Measurements from ENCODE around the gene PNLIPRP1. TPM values are rescaled to one million over a fixed set of nuclear protein-coding genes. Genes with fewer than 3 reads are reported as not detected.

Gene PNLIPRP1
- total RNA-seq, 3 donors from 2014 or later (not counting 1 experiment from before 2014, with no cell fraction given): not detected

DNA sequence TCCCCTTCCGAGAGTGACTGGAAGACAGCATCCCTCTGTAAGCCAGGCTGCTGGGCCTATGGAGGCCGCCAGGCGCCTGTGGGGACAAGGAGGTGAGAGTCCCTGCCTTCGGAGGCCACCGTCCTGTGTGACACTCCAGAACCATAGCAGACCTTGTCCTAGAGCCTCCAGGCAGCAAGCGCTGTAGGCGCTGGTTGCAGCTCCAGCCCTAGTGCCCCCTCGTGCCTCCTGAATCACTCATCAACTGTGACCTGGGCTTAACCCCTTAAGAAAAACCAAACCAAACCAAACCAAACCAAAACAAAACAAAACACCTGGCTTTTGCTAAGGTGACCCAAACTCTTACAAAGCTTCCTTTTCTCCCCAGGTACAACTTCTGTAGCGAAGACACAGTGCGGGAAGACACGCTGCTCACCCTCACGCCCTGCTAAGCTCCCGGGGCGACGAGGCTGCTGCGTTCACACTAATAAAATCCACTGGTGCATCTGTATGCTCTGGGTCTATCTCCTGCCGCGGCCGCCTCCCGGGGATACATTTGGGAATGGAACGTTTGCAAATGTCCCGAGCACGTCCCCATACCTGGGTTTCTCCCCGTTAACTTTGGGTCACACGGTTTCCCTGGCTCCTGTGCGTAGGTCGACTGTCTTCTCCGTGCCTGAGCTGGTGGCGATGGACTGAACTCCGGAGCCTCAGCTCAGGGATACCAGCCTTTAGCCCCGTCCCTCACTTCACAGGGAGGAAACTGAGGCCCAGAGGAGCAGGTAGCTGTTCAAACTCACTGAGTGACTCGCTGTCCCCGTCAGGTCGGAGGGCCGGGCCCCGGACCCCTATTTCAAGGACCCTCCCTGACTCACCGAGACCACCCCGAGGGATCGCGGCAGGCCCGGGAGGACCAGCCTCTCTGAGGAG lies 18.2 kb downstream of the PNLIPRP1 start:
- no peak overlapping the region for H3K27ac ChIP-seq (ENCODE audit: low read length)
- Mint-ChIP-seq H3K4me1 (no peaks in the 10 kb centered on the region), H3K4me3 (no peak overlapping the region), H3K9me3 (peaks cover 0 to 2% of the 10 kb centered on the region in 2 donors), H3K27me3 (ENCODE audit: low read depth in 2 of 2) (peaks cover 15 to 17% of the 10 kb centered on the region in 2 donors), H3K27ac (no peak overlapping the region), H3K36me3 (no peaks in the 10 kb centered on the region)
- ATAC-seq (no peak), DNase-seq (no peak)
- TF ChIP-seq, protein P1, sequence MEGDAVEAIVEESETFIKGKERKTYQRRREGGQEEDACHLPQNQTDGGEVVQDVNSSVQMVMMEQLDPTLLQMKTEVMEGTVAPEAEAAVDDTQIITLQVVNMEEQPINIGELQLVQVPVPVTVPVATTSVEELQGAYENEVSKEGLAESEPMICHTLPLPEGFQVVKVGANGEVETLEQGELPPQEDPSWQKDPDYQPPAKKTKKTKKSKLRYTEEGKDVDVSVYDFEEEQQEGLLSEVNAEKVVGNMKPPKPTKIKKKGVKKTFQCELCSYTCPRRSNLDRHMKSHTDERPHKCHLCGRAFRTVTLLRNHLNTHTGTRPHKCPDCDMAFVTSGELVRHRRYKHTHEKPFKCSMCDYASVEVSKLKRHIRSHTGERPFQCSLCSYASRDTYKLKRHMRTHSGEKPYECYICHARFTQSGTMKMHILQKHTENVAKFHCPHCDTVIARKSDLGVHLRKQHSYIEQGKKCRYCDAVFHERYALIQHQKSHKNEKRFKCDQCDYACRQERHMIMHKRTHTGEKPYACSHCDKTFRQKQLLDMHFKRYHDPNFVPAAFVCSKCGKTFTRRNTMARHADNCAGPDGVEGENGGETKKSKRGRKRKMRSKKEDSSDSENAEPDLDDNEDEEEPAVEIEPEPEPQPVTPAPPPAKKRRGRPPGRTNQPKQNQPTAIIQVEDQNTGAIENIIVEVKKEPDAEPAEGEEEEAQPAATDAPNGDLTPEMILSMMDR (IDR thresholded peaks at IDR 0.05): no peak
- no peaks in the 10 kb centered on the region for H3K9me3 ChIP-seq (ENCODE audit: control insufficient read depth, insufficient read depth, low read length)
- H3K4me1 ChIP-seq (ENCODE audit: control insufficient read depth, insufficient read depth, low read length): no peaks in the 10 kb centered on the region
- no peaks in the 10 kb centered on the region for H3K27me3 ChIP-seq (ENCODE audit: control insufficient read depth, insufficient read depth, low read length)
- intact Hi-C loops (cut with micrococcal nuclease): no loop called here
- H3K36me3 ChIP-seq (ENCODE audit: control insufficient read depth, insufficient read depth, low read length): no peaks in the 10 kb centered on the region
- H3K4me3 ChIP-seq (ENCODE audit: low read length): no peak overlapping the region
- WGBS (ENCODE audit: insufficient coverage): 45% methylated on average over 41 of the region's 41 CpGs

GRCh38 chr10:116610443-116611152 lies 19.8 kb downstream of the PNLIPRP1 start:
- Histone ChIP-seq H3K36me3 (ENCODE audit: control insufficient read depth, insufficient read depth, low read length) (no peaks in the 10 kb centered on the region), H3K27me3 (ENCODE audit: control insufficient read depth, insufficient read depth, low read length) (no peaks in the 10 kb centered on the region), H3K4me1 (ENCODE audit: control insufficient read depth, insufficient read depth, low read length) (no peaks in the 10 kb centered on the region), H3K9me3 (ENCODE audit: control insufficient read depth, insufficient read depth, low read length) (no peaks in the 10 kb centered on the region), H3K27ac (ENCODE audit: low read length) (no peak overlapping the region), H3K4me3 (ENCODE audit: low read length) (no peak overlapping the region)
- 96% methylated on average over 13 of the region's 13 CpGs for WGBS (ENCODE audit: insufficient coverage)
- DNase-seq (no peak), ATAC-seq (no peak)
- Mint-ChIP-seq H3K4me1 (no peaks in the 10 kb centered on the region), H3K9me3 (peaks cover 0 to 2% of the 10 kb centered on the region in 2 donors), H3K4me3 (no peak overlapping the region), H3K27me3 (ENCODE audit: low read depth in 2 of 2) (peaks cover 12 to 17% of the 10 kb centered on the region in 2 donors), H3K36me3 (no peaks in the 10 kb centered on the region), H3K27ac (no peak overlapping the region)
- TF ChIP-seq, protein P1 (IDR thresholded peaks at IDR 0.05): no peak
- intact Hi-C loops (cut with micrococcal nuclease): no loop called here

DNA sequence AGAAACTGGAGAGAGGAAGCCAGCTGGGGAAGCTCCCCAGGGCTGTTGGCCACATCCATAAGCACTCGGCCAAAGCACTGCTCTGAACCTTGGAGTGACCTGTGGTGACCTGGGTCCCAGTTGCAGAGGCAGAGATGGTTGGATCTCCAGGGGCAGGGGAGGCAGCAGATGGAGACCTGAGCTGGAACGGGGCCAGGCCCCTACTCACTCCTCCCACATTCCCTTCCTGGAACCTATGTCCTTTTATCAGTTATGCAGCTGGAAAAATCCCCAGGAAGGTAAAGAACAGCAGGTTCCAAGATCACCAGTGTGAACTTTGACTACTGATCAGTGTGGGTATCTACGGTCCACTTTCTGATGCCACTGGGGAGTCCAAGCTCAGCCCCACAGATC lies 20.4 kb downstream of the PNLIPRP1 start:
- Histone ChIP-seq H3K4me1 (ENCODE audit: control insufficient read depth, insufficient read depth, low read length) (no peaks in the 10 kb centered on the region), H3K27me3 (ENCODE audit: control insufficient read depth, insufficient read depth, low read length) (no peaks in the 10 kb centered on the region), H3K27ac (ENCODE audit: low read length) (no peak overlapping the region), H3K36me3 (ENCODE audit: control insufficient read depth, insufficient read depth, low read length) (no peaks in the 10 kb centered on the region), H3K9me3 (ENCODE audit: control insufficient read depth, insufficient read depth, low read length) (no peaks in the 10 kb centered on the region), H3K4me3 (ENCODE audit: low read length) (no peak overlapping the region)
- ATAC-seq (no peak), DNase-seq (no peak)
- no peaks in the 10 kb centered on the region for H3K36me3 Mint-ChIP-seq
- H3K27ac Mint-ChIP-seq: no peak overlapping the region
- no peaks in the 10 kb centered on the region for H3K4me1 Mint-ChIP-seq
- 77% methylated on average over 3 of the region's 3 CpGs for WGBS (ENCODE audit: insufficient coverage)
- TF ChIP-seq, protein P1 (IDR thresholded peaks at IDR 0.05): no peak
- intact Hi-C loops (cut with micrococcal nuclease): no loop called here
- H3K27me3 Mint-ChIP-seq (ENCODE audit: low read depth in 2 of 2): peaks cover 12 to 17% of the 10 kb centered on the region in 2 donors
- H3K9me3 Mint-ChIP-seq: peaks cover 0 to 4% of the 10 kb centered on the region in 2 donors
- H3K4me3 Mint-ChIP-seq: no peak overlapping the region

Data from natural killer cell (primary cell).